K562 (cell line): ENCODE measurements around the gene WBP2NL. TPM values are rescaled to one million over a fixed set of nuclear protein-coding genes. Genes with fewer than 3 reads are reported as not detected.
A peak's percentile ranks its signal among the peaks of the same experiment; 100 is the strongest.

Experiments
- ATAC-seq: fragments of 200-7000 bp; cut with Tn5 transposase; 3 replicates; pipeline ENCODE4 v1.9.1; 2020; ENCODE audit warnings: moderate library complexity
- BruUV-seq: library from RNA; stranded (reverse); fragments of 400-500 nt; replicated peaks from 2 replicates; lab custom pipeline; 2021; lab: Mats Ljungman, UMichigan
- CTCF ChIA-PET: fragments of 300-600 bp; formaldehyde crosslinking; extraction: SDS; loops from one replicate; lab custom pipeline; 2021; ENCODE audit warnings: low intra/inter-chr PET ratio; lab: Yijun Ruan, JAX
- POLR2A ChIA-PET: fragments of 300-600, 350-650 bp; sonication (Branson Sonifier 250); formaldehyde crosslinking; extraction: SDS; loops from one replicate; lab custom pipeline; 2021; ENCODE audit warnings: antibody characterized with exemption, inconsistent platforms; lab: Yijun Ruan, JAX
- DNase-seq, 4 experiments: peaks; one replicate each; pipeline versions ENCODE4 v3.0.0 to v3.0.0-alpha.2; 2011 to 2018; ENCODE audit warnings: low spot score in 3 of 4, mixed read lengths in 3 of 4; ENCODE audit errors: extremely low read depth in 1 of 4
- FAIRE-seq: peaks from 2 replicates; lab custom pipeline; 2011; peaks lifted over from hg19 to GRCh38; lab: Jason Lieb, UNC
- H2AFZ ChIP-seq: 2 replicates; pipeline ENCODE4 v1.6.0; 2011; ENCODE audit warnings: low read depth, low read length, control low read depth, inconsistent platforms
- H3K27ac ChIP-seq: fragments of 200-600 bp; 3 replicates; pipeline ENCODE4 v1.8.0; 2011; ENCODE audit warnings: low read depth, mild to moderate bottlenecking, control low read depth, inconsistent platforms, low read length, moderate library complexity, mixed read lengths; ENCODE audit errors: extremely low read depth
- H3K27me3 ChIP-seq, 2 experiments: fragments of 300-600 bp in 1 of 2; 2 replicates in 1 of 2; 3 replicates in 1 of 2; pipeline versions ENCODE4 v1.6.0 to v1.8.0; 2011; ENCODE audit warnings: inconsistent platforms in 2 of 2, low read length in 2 of 2, mild to moderate bottlenecking in 1 of 2, mixed read lengths in 1 of 2, moderate library complexity in 1 of 2; ENCODE audit not compliant: control insufficient read depth in 2 of 2, insufficient read depth in 2 of 2
- H3K36me3 ChIP-seq: fragments of 300-600 bp; 3 replicates; pipeline ENCODE4 v1.8.0; 2011; ENCODE audit warnings: mild to moderate bottlenecking, low read length, inconsistent platforms; ENCODE audit not compliant: control insufficient read depth, insufficient read depth
- H3K4me1 ChIP-seq, 2 experiments: fragments of 200-600 bp in 1 of 2; replicated peaks in 1 of 2; 2 replicates in 1 of 2; 3 replicates in 1 of 2; pipeline versions ENCODE4 v1.5.1 to v1.8.0; 2011; ENCODE audit warnings: inconsistent platforms in 2 of 2, low read length in 2 of 2, mild to moderate bottlenecking in 1 of 2, mixed read lengths in 1 of 2, moderate library complexity in 1 of 2; ENCODE audit not compliant: control insufficient read depth in 2 of 2, insufficient read depth in 2 of 2
- H3K4me2 ChIP-seq: 2 replicates; pipeline ENCODE4 v1.6.1; 2011; ENCODE audit warnings: low read length, control low read depth, inconsistent platforms, mixed read lengths; ENCODE audit not compliant: insufficient read depth
- H3K4me3 ChIP-seq: fragments of 200-600 bp; sonication (generic), shearing (Covaris generic); 2 replicates; pipeline ENCODE4 v1.5.1; 2016; ENCODE audit warnings: control low read depth, inconsistent platforms
- H3K79me2 ChIP-seq: fragments of 200-600 bp; 3 replicates; pipeline ENCODE4 v1.8.0; 2011; ENCODE audit warnings: low read length, inconsistent platforms; ENCODE audit not compliant: control insufficient read depth, insufficient read depth
- H3K9ac ChIP-seq, 2 experiments: 2 replicates each; pipeline versions ENCODE4 v1.6.0 to v1.6.1; 2011; ENCODE audit warnings: low read depth in 2 of 2, low read length in 2 of 2, control low read depth in 1 of 2, inconsistent platforms in 1 of 2, mild to moderate bottlenecking in 1 of 2, mixed read lengths in 1 of 2; ENCODE audit not compliant: insufficient read depth in 1 of 2
- H3K9me1 ChIP-seq: one replicate; pipeline ENCODE4 v1.6.0; 2011; ENCODE audit warnings: inconsistent platforms, mild to moderate bottlenecking, low read length, moderate library complexity; ENCODE audit not compliant: control insufficient read depth, insufficient read depth
- H3K9me3 ChIP-seq: replicated peaks from 2 replicates; pipeline ENCODE4 v1.5.1; 2011; ENCODE audit warnings: low read depth, low read length, inconsistent platforms; ENCODE audit not compliant: control insufficient read depth, insufficient read depth
- H4K20me1 ChIP-seq: replicated peaks from 2 replicates; pipeline ENCODE4 v1.6.1; 2011; ENCODE audit warnings: low read length, inconsistent platforms, mixed read lengths; ENCODE audit not compliant: control insufficient read depth, insufficient read depth
- ARID2 ChIP-seq: fragments of 450-650 bp; IDR thresholded peaks from 2 replicates; pipeline ENCODE4 v1.6.1; 2017; ENCODE audit warnings: antibody characterized with exemption, mild to moderate bottlenecking
- COPS2 ChIP-seq: fragments of 450-650 bp; conservative IDR thresholded peaks from 2 replicates; pipeline ENCODE4 v1.6.1; 2016; ENCODE audit warnings: mild to moderate bottlenecking, moderate library complexity
- CREM ChIP-seq: IDR thresholded peaks from 2 replicates; pipeline ENCODE4 v1.6.1; 2014; ENCODE audit warnings: antibody characterized with exemption, low read depth
- CTBP1 ChIP-seq: fragments of 450-650 bp; IDR thresholded peaks from 2 replicates; pipeline ENCODE4 v1.6.1; 2016; ENCODE audit warnings: borderline replicate concordance
- MYBL2 ChIP-seq, 2 experiments: fragments of 450-650 bp in 1 of 2; sonication (generic) in 1 of 2; formaldehyde crosslinking in 1 of 2; IDR thresholded peaks; 2 replicates each; pipeline versions ENCODE4 v1.6.1 to v1.8.1; 2017 to 2022; ENCODE audit warnings: borderline replicate concordance in 1 of 2, inconsistent platforms in 1 of 2, low read depth in 1 of 2, mild to moderate bottlenecking in 1 of 2, missing genetic modification reagents in 1 of 2, moderate library complexity in 1 of 2
- POLR2A ChIP-seq: fragments of 450-650 bp; conservative IDR thresholded peaks from 2 replicates; pipeline ENCODE4 v1.6.1; 2016
- PURB ChIP-seq: sonication (generic); formaldehyde crosslinking; IDR thresholded peaks from 2 replicates; pipeline ENCODE4 v1.9.0; 2021; ENCODE audit warnings: low read depth, mild to moderate bottlenecking, missing genetic modification reagents
- ZNF133 ChIP-seq: fragments of 250-450 bp; sonication (Bioruptor Pico); IDR thresholded peaks from 2 replicates; pipeline ENCODE4 v1.4.0; 2020; ENCODE audit warnings: mild to moderate bottlenecking
- ZNF766 ChIP-seq: fragments of 200-800 bp; sonication (Bioruptor generic); conservative IDR thresholded peaks from 2 replicates; pipeline ENCODE4 v1.6.1; 2016; ENCODE audit warnings: missing genetic modification characterization, missing compliant biosample characterization
- WGBS: fragments of 100-300 bp; shearing (Covaris generic); methylation state at CpG from one replicate; pipeline ENCODE4 v1.1.6; 2016; ENCODE audit warnings: low coverage, mixed read lengths; ENCODE audit not compliant: insufficient coverage; ENCODE audit errors: missing lambda C conversion rate; 5-methylcytosine and 5-hydroxymethylcytosine counted together
- in situ Hi-C: fragments of 300-500 bp; cut with MboI; formaldehyde crosslinking; loops from 4 replicates; pipeline ENCODE4 v1.15.0; 2018; ENCODE audit warnings: inconsistent platforms, mixed read lengths
- intact Hi-C: fragments of 100-400 bp; cut with micrococcal nuclease; formaldehyde crosslinking; loops from 2 replicates; pipeline ENCODE4 v1.14.2; 2022
- polyA plus RNA-seq, 8 experiments: library from polyadenylated mRNA; depleted of rRNA in 4 of 8; stranded (reverse) in 5 of 8; unstranded in 3 of 8; fragments of >200 nt; fragmentation: Nextera tagmentation in 2 of 8; fragmentation: Illumina TruSeq in 1 of 8; extraction: Ambion mirVana in 2 of 8; extraction: Trizol in 1 of 8; gene quantifications; 2 replicates each; pipeline versions ENCODE4 v1.2.1 to v1.2.3, GENCODE V29; 2011 to 2014; ENCODE audit warnings: inconsistent platforms in 1 of 8, missing spikeins in 1 of 8
- total RNA-seq, 7 experiments: library from RNA; depleted of rRNA in 6 of 7; stranded (reverse); fragments of >200 nt in 6 of 7; fragmentation: Illumina TruSeq in 2 of 7; extraction: Trizol in 2 of 7; gene quantifications; 2 replicates each; pipeline versions ENCODE4 v1.2.1 to v1.2.3, GENCODE V29; 2011 to 2021; ENCODE audit warnings: low replicate concordance in 1 of 7
- TF ChIP-seq, protein P1 (sequence below): sonication (generic); formaldehyde crosslinking; IDR thresholded peaks from 2 replicates; pipeline ENCODE4 v1.8.1; 2022; ENCODE audit warnings: missing genetic modification reagents
- TF ChIP-seq, protein P2 (sequence below), 2 experiments: fragments of 450-650 bp in 1 of 2; sonication (generic) in 1 of 2; formaldehyde crosslinking in 1 of 2; IDR thresholded peaks; 2 replicates each; pipeline versions ENCODE4 v1.7.1 to v1.9.0; 2016 to 2022; ENCODE audit warnings: inconsistent platforms in 1 of 2, mild to moderate bottlenecking in 1 of 2, missing genetic modification reagents in 1 of 2
- TF ChIP-seq, protein P3 (sequence below): fragments of 450-650 bp; IDR thresholded peaks from 2 replicates; pipeline ENCODE4 v1.6.1; 2016; ENCODE audit warnings: missing biosample characterization, missing genetic modification characterization

The WBP2NL gene
- total and polyA plus RNA-seq, 9 of the 15 experiments (the other 6 are each of a cell fraction or from before 2014, with no cell fraction given), result not detected

DNA sequence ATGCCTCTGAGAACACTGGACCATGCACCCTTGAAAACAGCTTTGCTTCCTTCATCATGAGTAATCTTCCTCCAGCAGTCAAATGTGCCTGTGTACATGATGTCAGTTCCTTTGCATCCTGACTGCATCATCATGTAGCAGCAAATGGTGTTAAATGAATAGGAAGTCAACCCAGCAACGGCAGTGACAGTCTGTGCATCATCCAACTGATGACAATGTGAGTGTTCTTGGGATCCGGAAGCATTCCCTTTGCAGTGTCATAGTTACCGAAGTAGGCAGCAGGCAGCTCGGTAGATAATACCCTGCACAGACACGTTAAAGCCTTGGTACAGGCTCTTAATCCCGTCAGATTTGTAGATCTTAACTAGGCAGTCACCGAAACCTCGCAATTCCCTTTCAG is 2.5 kb downstream of the WBP2NL start:
- WGBS, result 6% methylated on average over 8 of the region's 8 CpGs
- no peaks in the 10 kb centered on the region for H3K9me1 ChIP-seq
- H3K79me2 ChIP-seq, result no peaks in the 10 kb centered on the region
- H3K36me3 ChIP-seq, result no peaks in the 10 kb centered on the region
- FAIRE-seq (no peak), ATAC-seq (no peak), DNase-seq (no peak)
- ChIA-PET CTCF (no interaction called here), POLR2A (no interaction called here)
- H3K4me3 ChIP-seq, result no peak overlapping the region
- BruUV-seq, result no TSS peak
- no peaks in the 10 kb centered on the region for H3K9me3 ChIP-seq
- peaks cover 0 to 6% of the 10 kb centered on the region in 2 experiments; a peak in 2 of 5 replicates for H3K4me1 ChIP-seq
- intact Hi-C loops, result no loop called here
- H3K27ac ChIP-seq, result no peak overlapping the region
- peaks cover 7 to 24% of the 10 kb centered on the region in 2 experiments; a peak in 3 of 5 replicates for H3K27me3 ChIP-seq
- H3K4me2 ChIP-seq, result no peak overlapping the region
- no peak overlapping the region for H2AFZ ChIP-seq
- in situ Hi-C loops, result no loop called here
- H3K9ac ChIP-seq, result no peak overlapping the region
- H4K20me1 ChIP-seq, result no peaks in the 10 kb centered on the region
- TF ChIP-seq, protein P1, sequence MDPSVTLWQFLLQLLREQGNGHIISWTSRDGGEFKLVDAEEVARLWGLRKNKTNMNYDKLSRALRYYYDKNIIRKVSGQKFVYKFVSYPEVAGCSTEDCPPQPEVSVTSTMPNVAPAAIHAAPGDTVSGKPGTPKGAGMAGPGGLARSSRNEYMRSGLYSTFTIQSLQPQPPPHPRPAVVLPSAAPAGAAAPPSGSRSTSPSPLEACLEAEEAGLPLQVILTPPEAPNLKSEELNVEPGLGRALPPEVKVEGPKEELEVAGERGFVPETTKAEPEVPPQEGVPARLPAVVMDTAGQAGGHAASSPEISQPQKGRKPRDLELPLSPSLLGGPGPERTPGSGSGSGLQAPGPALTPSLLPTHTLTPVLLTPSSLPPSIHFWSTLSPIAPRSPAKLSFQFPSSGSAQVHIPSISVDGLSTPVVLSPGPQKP (CRISPR knock-in tag), result no peak
- TF ChIP-seq PURB (CRISPR knock-in tag) (no peak), ZNF133 (CRISPR knock-in tag) (no peak), ARID2 (no peak), CTBP1 (no peak; the same call in 1 of the 2 replicates), MYBL2 (IDR thresholded peaks at IDR 0.05; ENCODE audit: low read depth) (no peak), MYBL2 (CRISPR knock-in tag; IDR thresholded peaks at IDR 0.05; ENCODE audit: borderline replicate concordance) (no peak), POLR2A (no peak), COPS2 (no peak), CREM (peak; percentile 47), ZNF766 (no peak)
- TF ChIP-seq, protein P2, sequence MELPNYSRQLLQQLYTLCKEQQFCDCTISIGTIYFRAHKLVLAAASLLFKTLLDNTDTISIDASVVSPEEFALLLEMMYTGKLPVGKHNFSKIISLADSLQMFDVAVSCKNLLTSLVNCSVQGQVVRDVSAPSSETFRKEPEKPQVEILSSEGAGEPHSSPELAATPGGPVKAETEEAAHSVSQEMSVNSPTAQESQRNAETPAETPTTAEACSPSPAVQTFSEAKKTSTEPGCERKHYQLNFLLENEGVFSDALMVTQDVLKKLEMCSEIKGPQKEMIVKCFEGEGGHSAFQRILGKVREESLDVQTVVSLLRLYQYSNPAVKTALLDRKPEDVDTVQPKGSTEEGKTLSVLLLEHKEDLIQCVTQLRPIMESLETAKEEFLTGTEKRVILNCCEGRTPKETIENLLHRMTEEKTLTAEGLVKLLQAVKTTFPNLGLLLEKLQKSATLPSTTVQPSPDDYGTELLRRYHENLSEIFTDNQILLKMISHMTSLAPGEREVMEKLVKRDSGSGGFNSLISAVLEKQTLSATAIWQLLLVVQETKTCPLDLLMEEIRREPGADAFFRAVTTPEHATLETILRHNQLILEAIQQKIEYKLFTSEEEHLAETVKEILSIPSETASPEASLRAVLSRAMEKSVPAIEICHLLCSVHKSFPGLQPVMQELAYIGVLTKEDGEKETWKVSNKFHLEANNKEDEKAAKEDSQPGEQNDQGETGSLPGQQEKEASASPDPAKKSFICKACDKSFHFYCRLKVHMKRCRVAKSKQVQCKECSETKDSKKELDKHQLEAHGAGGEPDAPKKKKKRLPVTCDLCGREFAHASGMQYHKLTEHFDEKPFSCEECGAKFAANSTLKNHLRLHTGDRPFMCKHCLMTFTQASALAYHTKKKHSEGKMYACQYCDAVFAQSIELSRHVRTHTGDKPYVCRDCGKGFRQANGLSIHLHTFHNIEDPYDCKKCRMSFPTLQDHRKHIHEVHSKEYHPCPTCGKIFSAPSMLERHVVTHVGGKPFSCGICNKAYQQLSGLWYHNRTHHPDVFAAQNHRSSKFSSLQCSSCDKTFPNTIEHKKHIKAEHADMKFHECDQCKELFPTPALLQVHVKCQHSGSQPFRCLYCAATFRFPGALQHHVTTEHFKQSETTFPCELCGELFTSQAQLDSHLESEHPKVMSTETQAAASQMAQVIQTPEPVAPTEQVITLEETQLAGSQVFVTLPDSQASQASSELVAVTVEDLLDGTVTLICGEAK (IDR thresholded peaks at IDR 0.05), result 0 out of 2 replicates have a peak, but pooled peaks have one; percentile 21
- TF ChIP-seq, protein P2 (CRISPR knock-in tag; IDR thresholded peaks at IDR 0.05), result no peak
- TF ChIP-seq, protein P3, sequence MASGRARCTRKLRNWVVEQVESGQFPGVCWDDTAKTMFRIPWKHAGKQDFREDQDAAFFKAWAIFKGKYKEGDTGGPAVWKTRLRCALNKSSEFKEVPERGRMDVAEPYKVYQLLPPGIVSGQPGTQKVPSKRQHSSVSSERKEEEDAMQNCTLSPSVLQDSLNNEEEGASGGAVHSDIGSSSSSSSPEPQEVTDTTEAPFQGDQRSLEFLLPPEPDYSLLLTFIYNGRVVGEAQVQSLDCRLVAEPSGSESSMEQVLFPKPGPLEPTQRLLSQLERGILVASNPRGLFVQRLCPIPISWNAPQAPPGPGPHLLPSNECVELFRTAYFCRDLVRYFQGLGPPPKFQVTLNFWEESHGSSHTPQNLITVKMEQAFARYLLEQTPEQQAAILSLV, result no peak
